Muscle of arm (tissue), 12 donors: ENCODE results near the gene PLEKHH1. TPM values are rescaled to one million over a fixed set of nuclear protein-coding genes. Genes with fewer than 3 reads are reported as not detected.
A peak's percentile ranks its signal among the peaks of the same experiment; 100 is the strongest.

Source experiments
- DNase-seq: peaks from one replicate; pipeline ENCODE4 v3.0.0-alpha.2; 2013
- polyA plus RNA-seq, 12 donors: library from polyadenylated mRNA; unstranded; fragments of 120-200 nt; gene quantifications; one replicate each; pipeline ENCODE4 v1.2.1, GENCODE V29; 2013; ENCODE audit not compliant: insufficient read length in 12 of 12

PLEKHH1 gene
- polyA plus RNA-seq, 12 donors: 1.00 to 13.1 (median 1.7) TPM; not detected in 1

- DNase-seq: no peak
These were observed 29.1 kb downstream of the PLEKHH1 start for GRCh38 chr14:67562025-67562775.

GRCh38 chr14:67562776-67563150 lies 29.7 kb downstream of the PLEKHH1 start:
- no peak for DNase-seq

- no peak for DNase-seq
These were observed 31.1 kb downstream of the PLEKHH1 start for GRCh38 chr14:67564236-67564635.

GRCh38 chr14:67566908-67567307 lies 33.8 kb downstream of the PLEKHH1 start:
- DNase-seq: no peak

GRCh38 chr14:67567654-67568053 lies 34.6 kb downstream of the PLEKHH1 start:
- DNase-seq: no peak

GRCh38 chr14:67569011-67569650 lies 36.0 kb downstream of the PLEKHH1 start:
- DNase-seq: no peak

GRCh38 chr14:67569651-67570290 lies 36.7 kb downstream of the PLEKHH1 start:
- no peak for DNase-seq

GRCh38 chr14:67570453-67570852 lies 37.4 kb downstream of the PLEKHH1 start:
- DNase-seq: no peak

- DNase-seq: peak; percentile 54
These were observed 38.3 kb downstream of the PLEKHH1 start for GRCh38 chr14:67571275-67571990.

- no peak for DNase-seq
These were observed 38.9 kb downstream of the PLEKHH1 start for GRCh38 chr14:67571991-67572323.

GRCh38 chr14:67572608-67573007 lies 39.5 kb downstream of the PLEKHH1 start:
- DNase-seq: no peak

GRCh38 chr14:67573228-67574010 lies 40.3 kb downstream of the PLEKHH1 start:
- no peak for DNase-seq

GRCh38 chr14:67574156-67574555 lies 41.1 kb downstream of the PLEKHH1 start:
- no peak for DNase-seq

- DNase-seq: no peak
These were observed 41.7 kb downstream of the PLEKHH1 start for GRCh38 chr14:67574806-67575205.

- no peak for DNase-seq
These were observed 42.6 kb downstream of the PLEKHH1 start for GRCh38 chr14:67575684-67576083.

- no peak for DNase-seq
These were observed 43.3 kb downstream of the PLEKHH1 start for GRCh38 chr14:67576216-67576955.

- DNase-seq: no peak
These were observed 44.2 kb downstream of the PLEKHH1 start for GRCh38 chr14:67577181-67577808.

GRCh38 chr14:67577909-67578749 lies 45.0 kb downstream of the PLEKHH1 start:
- no peak for DNase-seq

GRCh38 chr14:67579040-67579439 lies 46.0 kb downstream of the PLEKHH1 start:
- DNase-seq: no peak
